GM21390 (cell line): ENCODE measurements around the gene RXFP4.
"Not testable (repeated sequence)": the region's sequence is repeated elsewhere in the genome, so short reads cannot be mapped to it uniquely, and the experiment has no call there.

Source experiments
- ATAC-seq: cut with Tn5 transposase; IDR thresholded peaks from one replicate; pipeline ENCODE4 v1.9.1; 2021; ENCODE audit not compliant: unreplicated experiment

Gene RXFP4

DNA sequence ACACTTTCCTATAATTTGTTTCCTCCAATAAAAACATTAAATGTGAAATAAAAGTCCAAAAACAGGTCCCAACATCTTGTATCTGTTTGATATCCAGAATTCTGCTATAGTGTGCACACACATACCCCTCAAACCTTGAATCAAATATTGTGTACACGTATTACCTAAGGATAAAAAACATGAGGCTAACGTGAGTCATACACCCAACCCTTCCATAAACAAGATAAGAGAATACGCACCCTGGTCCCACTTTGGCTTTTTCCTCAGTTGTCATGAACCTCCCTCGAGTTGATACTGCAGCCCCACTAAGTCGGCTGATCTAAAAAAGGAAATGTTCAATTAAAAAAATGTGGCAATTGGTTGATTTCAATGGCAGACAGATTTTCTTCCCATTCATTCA lies 12.4 kb upstream of the RXFP4 start:
- no peak for ATAC-seq

- ATAC-seq, result not testable (repeated sequence)
Observed at GRCh38 chr1:155930725-155931124, 10.7 kb upstream of the RXFP4 start.

DNA sequence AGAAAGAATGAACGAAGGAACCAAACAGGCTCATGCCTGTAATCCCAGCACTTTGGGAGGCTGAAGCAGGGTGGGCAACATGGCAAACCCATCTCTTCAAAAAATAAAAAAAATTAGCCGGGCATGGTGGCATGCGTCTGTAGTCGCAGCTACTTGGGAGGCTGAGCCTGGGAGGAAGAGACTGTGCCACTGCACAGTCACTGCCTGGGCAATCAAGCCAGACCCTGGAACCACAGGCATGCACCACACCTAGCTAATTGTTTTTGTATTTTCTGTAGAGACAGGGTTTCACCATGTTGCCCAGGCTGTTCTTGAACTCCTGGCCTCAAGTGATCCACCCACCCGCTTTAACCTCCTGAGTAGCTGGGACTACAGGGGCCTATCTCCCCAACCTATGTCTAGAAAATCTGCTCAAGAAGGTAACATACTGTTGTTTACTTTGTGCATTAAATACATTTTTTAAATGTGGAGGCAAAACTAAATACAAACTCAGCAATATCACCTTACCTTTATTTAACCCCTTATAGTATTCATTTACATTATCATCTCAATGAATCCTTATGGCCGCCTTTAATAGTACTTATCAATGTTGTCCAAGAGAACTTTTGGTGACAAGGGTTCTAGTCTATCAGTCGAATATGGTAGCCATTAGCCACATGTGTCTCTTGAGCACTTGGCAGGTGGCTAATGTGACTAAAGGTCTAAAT lies 10.0 kb upstream of the RXFP4 start:
- ATAC-seq, result no peak

- ATAC-seq, result no peak
Observed at GRCh38 chr1:155932081-155932480, 9.4 kb upstream of the RXFP4 start.

GRCh38 chr1:155932487-155932886 lies 9.0 kb upstream of the RXFP4 start:
- no peak for ATAC-seq

GRCh38 chr1:155933591-155934096 lies 7.8 kb upstream of the RXFP4 start:
- no peak for ATAC-seq

DNA sequence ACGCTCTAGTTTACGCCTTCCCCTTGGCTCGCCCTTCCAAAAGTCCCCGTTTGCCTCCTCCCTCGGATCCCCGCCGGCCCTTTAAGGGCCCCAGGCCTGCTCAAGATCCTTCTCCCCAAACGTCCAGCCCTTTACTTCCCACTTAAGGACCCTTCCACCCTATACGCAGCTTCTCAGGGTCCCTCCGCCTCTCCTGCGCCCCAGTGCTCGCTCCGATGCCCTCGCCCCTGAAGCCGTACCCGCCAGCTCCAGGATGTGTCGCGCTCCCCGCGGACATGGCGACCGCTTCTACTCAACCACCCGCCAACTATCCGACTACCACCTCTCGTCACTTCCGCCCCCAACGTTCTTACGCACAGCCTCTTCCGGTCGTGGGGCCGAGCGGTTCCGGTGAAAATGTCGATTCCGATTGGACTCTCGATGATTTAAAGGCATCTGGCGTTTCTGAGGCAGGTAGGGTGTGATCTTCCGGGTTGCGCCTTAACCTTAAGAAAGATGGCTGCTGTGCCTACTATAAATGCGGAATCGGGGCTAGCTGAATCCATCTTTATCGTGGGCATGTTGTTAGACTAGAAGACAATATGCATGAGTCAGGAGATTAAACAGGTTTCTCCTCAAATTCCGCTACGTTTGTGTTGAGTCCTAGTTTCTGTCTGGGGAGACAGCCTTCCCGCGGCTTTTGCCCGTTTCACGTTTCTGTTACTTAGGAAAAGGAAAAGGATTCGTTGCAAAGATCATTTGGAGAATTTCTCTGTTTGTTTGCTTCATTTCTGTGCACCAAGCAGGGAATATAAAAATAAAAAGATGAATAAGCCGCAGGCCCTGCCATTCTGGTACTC lies 7.1 kb upstream of the RXFP4 start, which contains the start of gene KHDC4:
Gene KHDC4 (minus strand): TSS at position 317 of the 839 bp plus-strand sequence. CDS start 40 bp downstream, at position 277.
- ATAC-seq, result peak; percentile 97

- no peak for ATAC-seq
Observed at GRCh38 chr1:155934936-155935590, 6.4 kb upstream of the RXFP4 start.

DNA sequence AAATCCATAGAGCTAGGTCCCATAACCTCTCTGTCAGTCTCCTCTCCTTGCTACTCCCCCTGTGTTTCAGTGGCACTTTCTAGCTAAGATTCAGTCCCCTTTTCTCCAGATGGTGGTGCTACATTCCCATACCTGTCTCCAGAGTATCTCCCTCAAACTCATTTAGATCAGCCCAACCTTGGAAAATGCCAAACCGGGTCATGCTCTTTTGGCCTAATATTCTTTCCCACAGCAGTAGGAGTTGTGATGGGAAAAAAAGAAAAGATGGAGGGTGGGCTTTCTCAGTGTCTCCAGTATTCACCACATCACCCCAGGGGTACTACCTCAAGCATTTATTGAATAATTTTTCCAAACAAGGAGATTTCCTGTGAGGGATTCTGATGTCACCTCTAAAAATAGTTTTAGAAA lies 3.2 kb upstream of the RXFP4 start:
- ATAC-seq, result no peak

GRCh38 chr1:155940482-155940992 lies 901 bp upstream of the RXFP4 start:
- ATAC-seq, result no peak

- ATAC-seq, result no peak
Observed at GRCh38 chr1:155941845-155942531, 550 bp downstream of the RXFP4 start.

DNA sequence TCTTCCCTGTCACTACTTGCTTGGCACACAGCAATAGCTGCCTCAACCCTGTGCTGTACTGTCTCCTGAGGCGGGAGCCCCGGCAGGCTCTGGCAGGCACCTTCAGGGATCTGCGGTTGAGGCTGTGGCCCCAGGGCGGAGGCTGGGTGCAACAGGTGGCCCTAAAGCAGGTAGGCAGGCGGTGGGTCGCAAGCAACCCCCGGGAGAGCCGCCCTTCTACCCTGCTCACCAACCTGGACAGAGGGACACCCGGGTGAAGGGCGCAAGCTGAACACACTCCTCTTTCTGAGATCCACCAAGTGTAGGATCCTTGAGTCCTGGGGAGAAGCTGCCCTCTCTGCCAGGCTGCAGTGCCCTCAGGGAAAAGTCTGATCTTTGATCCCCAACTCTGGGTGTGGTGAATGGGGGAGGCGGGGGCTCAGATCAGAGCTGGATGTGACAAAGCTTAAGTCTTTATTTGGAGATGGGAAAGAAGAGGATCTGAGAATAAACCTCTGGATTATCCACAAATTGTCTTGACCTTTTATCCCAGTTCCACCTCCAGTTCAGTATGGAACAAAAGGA lies 1.2 kb downstream of the RXFP4 start:
- ATAC-seq, result no peak

DNA sequence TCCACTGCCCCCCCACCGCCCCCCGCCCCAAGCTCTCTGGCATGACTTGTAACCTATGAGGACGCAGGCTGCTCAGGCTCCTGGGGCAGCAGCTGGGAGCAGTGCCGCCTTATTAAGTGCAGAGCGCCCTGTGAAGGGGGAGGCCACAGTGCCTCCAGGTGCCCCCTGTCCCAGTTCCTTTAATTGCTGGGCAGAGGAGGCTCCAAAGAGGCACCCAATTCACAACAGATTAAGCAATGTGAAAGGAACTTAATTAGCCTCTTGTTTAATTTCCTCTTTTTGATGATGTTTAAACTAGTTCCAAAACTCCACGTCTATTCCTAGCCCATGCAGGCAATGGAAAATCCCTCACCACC lies 3.0 kb downstream of the RXFP4 start:
- ATAC-seq, result no peak

- peak; percentile 10 for ATAC-seq
Observed at GRCh38 chr1:155946633-155947219, 5.3 kb downstream of the RXFP4 start.

- ATAC-seq, result no peak
Observed at GRCh38 chr1:155947292-155947691, 5.9 kb downstream of the RXFP4 start.

DNA sequence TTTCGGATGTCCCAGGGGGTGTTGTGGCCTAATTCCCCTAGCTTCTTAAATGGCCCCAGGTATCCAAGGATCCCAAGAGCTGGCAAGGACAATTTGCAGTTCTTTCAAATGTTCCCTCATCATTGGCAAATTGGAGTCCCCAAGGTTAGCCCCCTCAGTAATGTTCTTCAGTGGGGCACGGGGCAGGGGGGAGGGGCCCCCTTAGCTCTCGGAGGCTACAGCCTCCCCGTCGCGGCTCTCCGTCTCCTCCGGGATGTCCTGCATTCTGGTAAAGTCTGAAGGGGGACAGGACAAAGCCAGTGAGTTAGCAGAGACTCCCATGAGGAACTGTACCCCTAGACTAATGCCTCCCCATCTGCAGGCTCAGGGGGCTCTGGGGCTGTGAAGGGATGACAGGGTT lies 6.3 kb downstream of the RXFP4 start:
- no peak for ATAC-seq

- no peak for ATAC-seq
Observed at GRCh38 chr1:155950829-155951228, 9.4 kb downstream of the RXFP4 start.

DNA sequence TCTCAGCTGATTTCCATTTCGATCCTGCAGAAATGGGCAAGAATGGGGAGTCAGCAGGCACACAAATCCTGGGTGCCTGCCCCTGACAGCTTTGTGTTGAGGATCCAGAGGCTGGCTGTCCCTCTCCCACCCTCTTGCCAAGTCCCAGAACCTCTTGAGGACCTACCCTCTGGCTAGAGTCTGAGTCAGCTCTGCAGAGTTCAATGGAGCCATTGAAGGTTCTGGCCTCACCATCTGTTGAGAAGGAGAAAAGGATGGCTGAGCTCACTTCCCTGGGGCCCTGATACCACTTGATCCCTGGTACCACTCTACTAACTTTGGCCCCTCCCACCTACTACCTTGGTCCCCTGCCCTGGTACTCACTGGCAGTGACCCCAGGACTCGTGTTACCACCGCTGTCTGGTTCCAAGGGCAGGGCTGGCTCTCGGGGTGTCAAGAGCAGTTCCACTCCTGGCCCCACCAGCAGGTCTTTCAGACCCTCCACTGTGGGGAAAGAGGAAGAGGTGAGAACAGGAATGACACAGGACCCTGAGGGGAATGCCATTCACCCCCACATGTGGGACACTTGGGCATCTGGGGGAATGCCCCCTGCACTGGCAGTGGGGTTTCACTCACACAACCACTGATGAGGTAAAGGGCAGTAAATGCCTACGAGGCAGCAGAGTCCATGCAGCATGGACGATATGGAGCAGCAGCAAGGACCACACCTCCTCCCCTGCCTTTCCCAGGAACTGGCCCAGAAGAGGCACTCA lies 10.5 kb downstream of the RXFP4 start:
- ATAC-seq, result no peak

- no peak for ATAC-seq
Observed at GRCh38 chr1:155952505-155952890, 11.1 kb downstream of the RXFP4 start.
